GM18511 (cell line): ENCODE data around the gene RARS1.

ENCODE experiments used
- ATAC-seq: cut with Tn5 transposase; IDR thresholded peaks from one replicate; pipeline ENCODE4 v1.9.1; 2021; ENCODE audit warnings: mild to moderate bottlenecking, moderate library complexity; ENCODE audit not compliant: unreplicated experiment

RARS1 gene

DNA sequence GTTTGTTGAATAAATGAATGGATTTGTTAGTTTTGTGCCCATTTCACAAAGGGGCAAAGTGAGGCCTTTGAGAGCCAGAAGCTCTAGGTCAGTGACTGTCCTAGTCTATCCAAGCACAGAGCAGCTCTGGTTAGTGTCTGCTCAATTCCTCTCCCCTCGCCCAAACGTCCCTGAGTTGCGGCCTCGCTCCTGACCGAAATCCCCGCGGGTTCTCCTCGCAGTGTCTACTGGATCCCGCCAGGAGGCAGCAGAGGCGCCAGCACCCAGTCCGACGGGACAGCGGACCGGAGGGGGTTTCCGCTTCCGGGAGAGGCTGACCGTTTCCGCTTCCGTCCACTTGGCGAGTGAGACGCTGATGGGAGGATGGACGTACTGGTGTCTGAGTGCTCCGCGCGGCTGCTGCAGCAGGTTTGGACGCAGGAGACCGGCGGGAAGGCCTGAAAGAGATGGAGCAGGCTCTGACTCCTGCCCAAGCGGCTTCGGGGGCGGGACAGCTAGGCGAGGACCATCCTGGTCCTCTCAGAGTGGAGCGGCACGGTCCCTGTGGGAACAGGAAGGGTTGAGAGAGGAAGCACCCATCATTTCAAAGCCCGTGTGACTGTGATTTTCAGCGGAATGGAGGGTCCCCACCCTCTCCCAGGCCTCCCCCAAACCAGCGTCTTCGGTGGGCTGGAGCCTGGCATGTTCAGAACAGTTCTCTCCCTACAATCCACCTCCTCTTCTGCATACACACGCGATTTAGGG lies at the start of gene RARS1:
Gene RARS1, plus strand, starts transcription at position 336 of the 744 bp plus-strand sequence. Its CDS starts 28 bp downstream, at position 364.
- ATAC-seq = peak; percentile 89

DNA sequence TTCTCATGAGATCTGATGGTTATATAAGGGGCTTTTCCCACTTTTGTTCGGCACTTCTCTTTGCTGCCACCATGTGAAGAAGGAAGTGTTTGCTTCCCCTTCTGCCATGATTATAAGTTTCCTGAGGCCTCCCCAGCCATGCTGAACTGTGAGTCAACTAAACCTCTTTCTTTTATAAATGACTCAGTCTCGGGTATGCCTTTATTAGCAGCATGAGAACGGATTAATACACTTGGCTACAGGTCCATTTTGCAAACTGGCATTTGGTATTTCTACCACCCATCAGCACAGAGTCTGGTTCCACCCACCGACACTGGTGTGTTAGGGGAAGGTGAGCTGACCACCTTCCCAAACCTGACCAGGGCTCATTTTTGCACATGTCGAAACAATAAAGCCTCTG lies 47.9 kb upstream of the RARS1 start:
- no peak for ATAC-seq

DNA sequence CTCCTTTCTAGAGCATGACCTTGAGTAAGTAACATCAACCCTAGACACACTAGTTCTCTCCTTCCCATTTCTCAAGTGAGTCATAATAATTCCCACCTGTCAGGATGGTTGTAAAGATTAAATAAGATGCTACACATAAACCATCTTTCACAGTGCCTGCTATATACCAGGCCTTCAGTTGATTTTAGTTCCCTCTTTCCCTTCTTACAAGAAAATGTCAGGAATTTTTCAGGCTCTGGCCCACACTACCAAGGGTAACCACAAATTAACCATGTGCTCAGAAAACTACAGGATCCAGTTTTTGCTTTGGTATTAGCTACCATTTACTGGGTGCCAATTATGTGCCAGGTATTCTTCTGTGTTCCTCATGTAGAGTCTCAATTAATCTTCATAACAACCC lies 42.7 kb upstream of the RARS1 start:
- ATAC-seq = no peak

DNA sequence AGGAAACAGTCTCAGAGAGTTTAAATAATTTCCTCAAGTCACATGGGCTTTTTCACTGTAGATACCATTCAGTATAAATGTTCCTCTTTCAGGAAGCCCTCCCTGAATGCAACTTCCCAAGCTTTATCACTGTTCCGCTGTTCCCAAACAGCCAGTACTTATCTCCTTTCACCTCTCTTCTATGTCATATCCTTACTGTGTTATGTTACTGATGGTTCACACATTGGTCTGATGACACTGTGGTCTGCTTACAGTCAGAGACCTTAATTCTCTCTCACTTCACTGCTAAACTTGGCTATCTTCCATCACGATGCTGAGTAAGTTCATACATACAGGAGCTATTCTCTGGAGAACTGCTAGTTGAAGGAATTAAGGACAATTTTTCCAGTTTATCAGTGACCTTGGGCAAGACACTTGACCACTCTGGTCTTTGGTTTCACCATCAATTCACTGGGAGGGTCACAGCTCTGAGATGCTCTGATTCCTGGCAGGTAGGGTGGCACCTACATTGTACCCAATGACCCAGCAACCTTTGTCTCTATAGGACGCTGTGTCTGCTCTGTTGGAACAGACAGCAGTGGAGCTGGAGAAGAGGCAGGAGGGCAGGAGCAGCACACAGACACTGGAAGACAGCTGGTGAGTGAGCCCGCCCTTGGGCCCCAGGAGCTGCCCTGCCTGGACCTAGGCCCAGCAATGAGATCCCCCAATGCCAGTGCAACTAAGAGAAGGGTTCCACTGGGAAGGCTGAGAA lies 42.1 kb upstream of the RARS1 start:
- no peak for ATAC-seq

DNA sequence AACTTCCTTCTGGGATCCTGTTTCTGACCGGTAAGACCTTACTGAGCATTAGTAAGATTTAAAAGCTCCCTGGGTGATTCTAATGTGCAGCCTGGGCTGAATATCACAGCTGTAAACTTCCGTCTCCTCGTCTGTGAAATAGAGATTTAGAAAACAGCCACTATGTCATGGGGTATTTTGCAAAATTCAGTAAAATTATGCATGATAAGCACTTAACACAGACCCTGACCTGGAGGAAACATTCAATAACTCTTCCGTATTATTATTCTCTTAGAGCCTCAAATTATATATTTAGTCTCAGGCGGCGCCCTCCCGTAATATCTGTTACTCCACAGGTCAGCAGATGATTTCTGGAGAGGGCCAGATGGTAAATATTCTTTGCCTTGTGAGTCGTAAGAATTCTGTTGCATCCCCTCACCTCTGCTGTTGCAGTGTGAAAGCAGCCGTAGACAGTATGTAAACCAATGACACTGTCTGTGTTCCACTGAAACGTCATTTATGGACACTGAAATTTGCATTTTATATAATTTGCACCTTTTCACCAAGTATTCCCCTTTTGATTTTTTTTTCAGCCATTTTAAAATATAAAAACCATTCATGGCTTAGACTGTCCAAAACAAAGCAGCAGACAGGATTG lies 39.2 kb upstream of the RARS1 start:
- no peak for ATAC-seq

DNA sequence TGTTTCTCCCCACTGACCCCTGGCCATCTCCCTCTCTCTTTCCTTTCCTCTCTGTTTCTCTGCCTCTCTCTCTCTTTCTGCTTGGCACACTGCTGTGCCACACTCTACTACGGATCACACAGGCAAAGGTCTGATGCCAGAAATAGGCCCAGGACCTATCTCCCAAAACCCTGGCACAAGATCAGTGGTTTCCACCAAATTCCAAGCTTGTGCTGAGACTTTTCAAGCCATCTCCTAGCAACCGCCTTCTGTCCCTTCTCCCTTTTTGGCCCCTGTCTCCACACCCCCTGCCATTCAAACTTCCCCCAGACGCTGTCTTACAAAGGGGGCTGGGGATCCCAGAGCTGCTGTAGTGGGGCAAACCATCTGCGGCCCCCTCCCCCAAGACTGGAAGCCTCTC lies 38.5 kb upstream of the RARS1 start:
- ATAC-seq = no peak

DNA sequence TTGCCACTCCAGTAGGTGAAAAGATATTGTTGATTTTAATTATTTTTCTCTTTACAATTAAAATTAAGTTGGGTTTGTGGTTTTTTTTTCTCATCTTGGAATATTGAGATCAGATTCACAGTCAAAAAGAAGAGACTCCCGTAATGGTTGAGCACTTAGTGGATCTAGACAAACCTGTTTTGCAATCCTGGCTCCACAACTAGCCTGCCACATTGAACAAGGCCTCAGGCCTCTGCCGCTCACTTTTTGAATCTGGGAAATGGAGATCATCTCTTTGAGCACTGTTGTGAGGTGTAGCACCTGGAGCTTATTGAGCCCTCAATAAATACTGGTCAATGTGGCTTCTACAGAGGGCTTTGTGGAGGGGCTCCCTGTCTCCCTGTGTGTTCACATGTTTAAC lies 37.1 kb upstream of the RARS1 start:
- no peak for ATAC-seq

DNA sequence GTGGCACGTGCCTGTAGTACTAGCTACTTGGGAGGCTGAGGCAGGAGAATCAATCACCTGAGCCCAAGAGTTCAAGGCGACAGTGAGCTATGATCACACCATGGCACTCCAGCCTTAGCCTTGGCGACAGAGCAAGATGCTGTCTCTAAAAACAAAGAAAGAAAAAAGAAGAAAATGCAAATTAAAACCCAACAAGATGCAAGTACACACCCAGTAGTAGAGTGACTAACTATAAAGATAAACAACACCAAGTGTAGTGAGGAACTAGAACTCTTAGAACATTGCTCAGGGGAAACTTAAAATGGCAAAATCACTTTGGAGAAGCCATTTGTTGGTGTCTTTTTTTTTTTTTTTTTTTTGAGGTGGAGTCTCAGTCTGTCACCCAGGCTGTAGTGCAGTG lies 34.7 kb upstream of the RARS1 start:
- no peak for ATAC-seq

DNA sequence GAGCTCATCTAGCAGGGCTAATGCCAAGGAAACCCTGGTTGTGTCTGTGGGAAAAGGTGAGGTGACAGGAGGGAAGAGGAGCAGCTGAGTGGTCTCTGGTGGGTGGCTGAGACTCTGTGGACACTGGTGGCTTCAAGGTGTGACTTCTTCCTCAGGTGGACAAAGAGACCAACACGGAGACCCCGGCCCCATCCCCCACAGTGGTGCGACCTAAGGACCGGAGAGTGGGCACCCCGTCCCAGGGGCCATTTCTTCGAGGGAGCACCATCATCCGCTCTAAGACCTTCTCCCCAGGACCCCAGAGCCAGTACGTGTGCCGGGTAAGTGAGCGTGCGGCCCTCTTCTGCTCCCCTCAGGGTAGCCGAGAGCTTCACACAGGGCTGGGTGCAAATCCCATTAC lies 31.1 kb upstream of the RARS1 start:
- no peak for ATAC-seq

DNA sequence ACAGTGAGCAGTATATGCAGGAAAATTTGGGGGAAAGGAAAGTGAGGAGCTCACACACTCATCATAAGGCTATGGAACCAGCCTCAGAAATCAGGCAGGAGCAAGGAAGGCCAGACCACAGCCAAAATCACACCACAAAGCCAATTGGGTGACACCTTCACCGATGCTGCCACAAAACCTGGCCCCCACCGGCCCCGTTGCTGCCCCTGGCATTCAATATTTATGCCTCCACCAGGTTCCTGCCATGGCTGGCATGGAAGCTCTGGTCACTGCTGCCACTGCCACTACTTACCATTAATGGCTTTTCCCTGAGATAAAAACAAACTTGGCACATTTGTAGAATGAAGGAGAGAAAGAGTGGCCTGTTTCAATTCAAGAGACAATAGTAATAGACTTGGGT lies 28.7 kb upstream of the RARS1 start:
- no peak for ATAC-seq

DNA sequence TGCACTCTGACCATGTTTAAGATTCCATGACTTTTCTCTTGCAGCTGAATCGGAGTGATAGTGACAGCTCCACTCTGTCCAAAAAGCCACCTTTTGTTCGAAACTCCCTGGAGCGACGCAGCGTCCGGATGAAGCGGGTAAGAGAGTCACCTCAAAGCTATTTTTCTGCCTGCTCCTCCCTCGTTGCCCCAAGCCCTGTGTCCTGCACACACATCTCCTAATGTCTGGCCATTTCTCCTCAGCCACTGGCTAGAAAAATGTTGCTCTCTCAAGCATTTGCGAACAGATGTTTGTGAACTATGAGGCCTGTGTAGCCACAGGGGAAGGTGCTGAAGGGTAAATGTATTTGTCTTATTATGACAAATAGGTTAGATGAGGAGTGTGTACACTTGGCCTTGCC lies 25.7 kb upstream of the RARS1 start:
- no peak for ATAC-seq

DNA sequence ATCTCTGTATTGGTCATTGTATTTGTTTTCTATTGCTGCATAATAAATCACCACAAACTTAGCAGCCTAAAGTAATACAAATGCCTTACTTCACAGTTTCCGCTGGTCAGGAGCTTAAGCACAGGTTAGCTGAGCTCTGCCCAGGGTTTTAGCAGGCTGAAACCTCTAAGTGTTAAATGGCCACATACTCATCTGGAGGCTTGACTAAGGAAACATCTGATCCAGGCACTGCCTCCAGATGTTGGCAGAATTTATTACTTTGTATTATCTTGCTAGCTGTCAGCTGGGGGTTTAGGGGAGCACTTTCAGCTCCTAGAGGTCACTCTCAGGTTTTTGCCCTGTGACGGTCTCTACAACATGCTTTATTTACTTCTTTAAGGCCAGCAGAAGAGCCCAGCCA lies 23.2 kb upstream of the RARS1 start:
- no peak for ATAC-seq

DNA sequence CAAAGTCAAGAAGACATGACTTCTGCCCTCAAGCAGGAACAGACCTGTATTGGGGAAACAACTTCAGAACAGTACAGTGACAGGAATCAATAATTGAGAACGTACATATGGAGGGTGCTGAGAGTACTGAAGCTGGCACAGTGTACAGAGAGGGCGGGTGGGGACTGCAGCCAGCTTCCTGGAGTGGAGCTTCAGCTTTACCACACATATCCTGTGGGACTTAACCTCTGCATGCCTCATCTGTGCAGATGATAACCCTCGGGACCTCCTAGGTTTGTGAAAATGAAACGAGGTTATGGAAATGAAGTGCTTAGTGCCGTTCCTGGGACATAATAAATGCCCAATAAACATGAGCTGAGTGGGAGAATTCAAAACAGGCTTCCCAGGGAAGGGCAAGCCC lies 22.1 kb upstream of the RARS1 start:
- peak; percentile 48 for ATAC-seq

DNA sequence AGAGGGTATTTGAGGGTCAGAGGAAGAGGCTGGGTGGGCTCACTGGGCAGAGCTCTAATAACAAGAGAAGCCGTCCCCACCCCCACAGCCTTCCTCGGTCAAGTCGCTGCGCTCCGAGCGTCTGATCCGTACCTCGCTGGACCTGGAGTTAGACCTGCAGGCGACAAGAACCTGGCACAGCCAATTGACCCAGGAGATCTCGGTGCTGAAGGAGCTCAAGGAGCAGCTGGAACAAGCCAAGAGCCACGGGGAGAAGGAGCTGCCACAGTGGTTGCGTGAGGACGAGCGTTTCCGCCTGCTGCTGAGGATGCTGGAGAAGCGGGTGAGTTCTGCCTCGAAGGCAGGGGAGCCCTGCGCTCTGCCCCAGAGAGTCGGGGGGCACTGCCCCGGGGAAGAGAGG lies 21.6 kb upstream of the RARS1 start:
- ATAC-seq = no peak

DNA sequence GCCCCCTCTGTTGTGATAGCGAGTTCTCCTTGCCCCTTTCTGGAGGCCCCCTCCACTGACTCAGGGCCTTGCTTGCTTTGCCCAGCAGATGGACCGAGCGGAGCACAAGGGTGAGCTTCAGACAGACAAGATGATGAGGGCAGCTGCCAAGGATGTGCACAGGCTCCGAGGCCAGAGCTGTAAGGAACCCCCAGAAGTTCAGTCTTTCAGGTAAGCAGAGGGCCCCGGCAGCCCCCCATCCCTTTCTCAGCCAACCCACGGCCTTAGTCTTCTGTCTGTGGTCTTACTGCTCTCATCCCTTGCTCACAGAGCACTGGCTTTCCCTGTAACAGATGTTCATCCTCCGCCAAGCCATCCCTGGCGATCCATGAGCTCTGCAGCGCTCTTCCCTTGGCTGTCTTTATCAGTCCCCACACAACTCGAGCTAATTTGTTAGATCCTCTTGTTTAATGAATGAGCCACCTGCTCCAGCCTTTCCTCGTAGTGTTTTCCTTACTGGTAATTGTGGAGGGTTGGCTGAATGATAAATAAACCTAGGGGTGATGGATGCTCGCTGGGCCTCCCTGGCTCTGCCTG lies 18.4 kb upstream of the RARS1 start:
- no peak for ATAC-seq

DNA sequence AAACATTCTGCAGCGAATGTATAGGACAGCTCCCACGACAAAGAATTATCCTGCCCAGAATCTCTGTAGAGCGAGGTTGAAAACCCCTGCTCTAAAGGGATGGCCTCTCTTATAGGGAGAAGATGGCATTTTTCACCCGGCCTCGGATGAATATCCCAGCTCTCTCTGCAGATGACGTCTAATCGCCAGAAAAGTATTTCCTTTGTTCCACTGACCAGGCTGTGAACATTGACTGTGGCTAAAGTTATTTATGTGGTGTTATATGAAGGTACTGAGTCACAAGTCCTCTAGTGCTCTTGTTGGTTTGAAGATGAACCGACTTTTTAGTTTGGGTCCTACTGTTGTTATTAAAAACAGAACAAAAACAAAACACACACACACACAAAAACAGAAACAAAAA lies 17.4 kb upstream of the RARS1 start:
- ATAC-seq = no peak

DNA sequence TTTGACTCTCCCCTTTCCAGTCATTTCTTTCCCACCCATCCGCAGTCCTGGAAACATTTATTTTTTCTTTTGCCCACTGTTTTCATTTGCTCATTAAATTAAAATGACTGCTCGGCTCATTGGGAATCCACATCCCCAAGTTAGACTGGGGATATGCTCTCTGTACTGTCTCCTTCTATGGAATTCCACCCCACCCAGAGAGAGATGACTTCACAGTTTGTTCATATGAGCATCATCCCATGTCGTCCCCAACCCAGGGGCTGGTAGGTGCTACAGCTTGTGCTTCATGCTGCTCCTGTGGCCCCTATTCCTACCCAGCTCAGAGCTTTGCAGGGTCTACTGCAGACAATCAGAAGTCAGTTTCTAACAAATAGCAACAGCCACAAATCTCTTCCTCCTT lies 16.5 kb upstream of the RARS1 start:
- ATAC-seq = no peak

DNA sequence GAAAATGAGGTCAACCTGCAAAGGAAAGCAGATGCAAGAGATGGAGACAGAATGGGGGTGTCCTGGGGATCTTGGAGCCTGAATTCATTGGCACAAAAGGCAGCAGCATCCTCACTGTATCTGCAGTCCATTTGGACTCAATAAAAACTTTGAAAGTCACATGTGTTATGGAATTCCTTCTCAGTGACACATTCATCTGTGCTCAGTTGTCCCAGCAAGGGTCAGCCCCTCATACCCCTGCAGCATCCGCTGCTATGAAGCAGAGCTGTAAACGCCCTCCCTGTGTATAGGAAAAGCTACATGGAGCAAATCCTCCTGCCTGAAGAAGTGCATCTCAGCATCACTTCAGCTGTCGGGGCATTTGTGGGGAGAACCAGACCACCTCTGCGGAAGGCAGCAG lies 14.5 kb upstream of the RARS1 start:
- ATAC-seq = no peak

DNA sequence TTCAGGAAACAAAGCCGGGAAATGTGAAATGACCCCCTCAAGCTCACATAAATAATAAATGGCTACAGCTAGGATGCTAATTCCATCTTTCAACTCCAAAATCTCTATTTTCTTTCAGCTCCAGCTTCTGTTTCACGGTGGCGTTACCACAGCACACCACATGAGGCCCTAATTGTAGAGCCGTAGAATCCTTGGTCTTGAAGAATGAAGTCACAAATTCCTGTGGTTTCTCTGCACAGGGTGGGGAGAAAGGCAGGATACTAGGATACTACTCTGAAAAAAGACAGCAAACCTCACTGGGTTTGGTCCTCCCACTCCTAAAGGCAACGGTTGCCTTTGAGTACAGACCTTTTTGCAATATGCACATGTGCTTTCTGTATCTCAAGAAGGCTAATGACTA lies 13.9 kb upstream of the RARS1 start:
- ATAC-seq = no peak

DNA sequence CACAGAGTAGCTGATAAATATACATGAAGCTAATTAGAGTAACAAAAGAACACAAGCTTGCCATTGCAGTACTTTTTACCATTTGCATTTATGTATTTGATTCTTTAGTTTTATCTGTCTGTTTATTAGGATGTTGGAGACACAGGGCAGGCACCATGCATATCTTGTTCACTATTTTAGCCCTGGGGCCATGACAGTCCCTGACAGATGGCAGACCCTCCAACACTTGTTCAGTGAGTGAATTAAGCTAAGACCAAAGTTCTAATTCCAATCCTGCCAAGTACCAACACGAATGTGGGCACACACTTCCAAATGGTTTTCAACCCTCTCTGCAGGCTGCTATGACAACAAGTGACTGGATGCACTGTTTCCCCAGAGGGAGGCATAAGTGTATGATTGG lies 12.0 kb upstream of the RARS1 start:
- no peak for ATAC-seq

DNA sequence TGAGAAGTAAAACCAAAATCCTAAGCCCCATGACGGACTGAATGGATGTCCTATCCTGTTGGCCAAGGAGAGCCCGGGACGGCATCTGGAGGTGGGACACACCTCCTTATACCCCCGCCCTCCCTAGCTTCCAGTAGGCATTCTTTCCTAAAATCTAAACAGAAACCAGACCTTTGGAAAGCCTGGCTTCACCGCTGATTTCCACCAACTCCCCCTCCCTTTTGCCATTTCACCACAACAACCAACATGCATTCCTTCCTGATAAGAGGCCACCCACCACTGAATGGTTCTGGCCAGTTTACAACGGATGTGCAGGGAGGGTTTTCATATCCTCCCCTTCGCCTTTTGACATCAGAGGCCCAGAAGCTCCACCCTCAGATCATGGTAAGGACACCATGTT lies 9.2 kb upstream of the RARS1 start:
- ATAC-seq = no peak

DNA sequence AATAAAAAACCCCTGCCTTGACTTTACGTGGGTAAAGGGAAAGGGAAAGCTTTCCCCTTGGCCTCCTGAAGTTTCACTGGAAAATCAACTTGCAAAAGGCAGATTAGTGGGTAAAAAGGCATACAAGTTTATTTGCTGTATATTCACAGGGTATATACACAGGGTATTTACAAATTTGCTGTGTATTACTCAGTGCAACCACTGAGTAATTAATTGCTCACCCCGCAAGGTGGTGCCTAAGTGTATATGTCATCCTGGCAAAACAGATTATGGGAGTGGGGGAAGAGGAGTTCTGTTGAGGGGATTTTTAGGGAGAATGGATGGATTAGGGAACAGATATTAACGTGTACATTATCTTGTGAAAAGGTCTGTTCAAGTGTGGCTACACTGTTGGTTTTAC lies 7.1 kb upstream of the RARS1 start:
- no peak for ATAC-seq
